ENCODE measurements around the gene CDKN2B-AS1. TPM values are rescaled to one million over a fixed set of nuclear protein-coding genes. Genes with fewer than 3 reads are reported as not detected.

The CDKN2B-AS1 gene
- polyA plus RNA-seq, 1 donor from 2014 or later = not detected

GRCh38 chr9:22068369-22068768 lies 73.8 kb downstream of the CDKN2B-AS1 start:
- Histone ChIP-seq H3K4me2 (ENCODE audit: low read length) (no peak overlapping the region), H3K79me2 (replicated peaks; ENCODE audit: insufficient read depth, low read length) (no peaks in the 10 kb centered on the region), H3K9me3 (ENCODE audit: low read length) (no peaks in the 10 kb centered on the region), H2AFZ (ENCODE audit: low read depth, low read length) (no peak overlapping the region), H4K20me1 (ENCODE audit: insufficient read depth) (no peaks in the 10 kb centered on the region), H3K27me3 (ENCODE audit: insufficient read depth, low read depth, low read length) (no peaks in the 10 kb centered on the region), H3K9ac (ENCODE audit: low read length) (no peak overlapping the region), H3K36me3 (ENCODE audit: insufficient read depth, low read length) (no peaks in the 10 kb centered on the region), H3K27ac (ENCODE audit: low read length) (no peak overlapping the region), H3F3A (ENCODE audit: insufficient read depth, low read length, poor library complexity, severe bottlenecking) (no peaks in the 10 kb centered on the region), H3K9me2 (ENCODE audit: insufficient read depth, low read length) (no peaks in the 10 kb centered on the region), H3K4me3 (ENCODE audit: low read length) (no peak overlapping the region)
- TF ChIP-seq REST (IDR thresholded peaks at IDR 0.05; ENCODE audit: borderline replicate concordance) = no peak
- no peak for TF ChIP-seq CTCF (IDR thresholded peaks at IDR 0.05; ENCODE audit: poor library complexity, severe bottlenecking)
- TF ChIP-seq RAD21 (conservative IDR thresholded peaks at IDR 0.05) = no peak
- no peak for TF ChIP-seq TAF1 (IDR thresholded peaks at IDR 0.05; ENCODE audit: low read depth)
- no peak for TF ChIP-seq EP300 (conservative IDR thresholded peaks at IDR 0.05; ENCODE audit: poor library complexity, severe bottlenecking)
- no peak for TF ChIP-seq SMC3 (conservative IDR thresholded peaks at IDR 0.05; ENCODE audit: poor library complexity)
- TF ChIP-seq MXI1 (conservative IDR thresholded peaks at IDR 0.05; ENCODE audit: poor library complexity, severe bottlenecking) = no peak
- no peak for TF ChIP-seq POLR2AphosphoS5 (IDR thresholded peaks at IDR 0.05)
- TF ChIP-seq EZH2 (IDR thresholded peaks at IDR 0.05; ENCODE audit: borderline replicate concordance, insufficient read depth, low read length, poor library complexity, severe bottlenecking) = no peak

GRCh38 chr9:22073349-22073748 lies 78.8 kb downstream of the CDKN2B-AS1 start:
- no peaks in the 10 kb centered on the region for H3F3A ChIP-seq (ENCODE audit: insufficient read depth, low read length, poor library complexity, severe bottlenecking)
- no peak overlapping the region for H2AFZ ChIP-seq (ENCODE audit: low read depth, low read length)
- H3K9me3 ChIP-seq (ENCODE audit: low read length) = no peaks in the 10 kb centered on the region
- H3K27me3 ChIP-seq (ENCODE audit: insufficient read depth, low read depth, low read length) = no peaks in the 10 kb centered on the region
- H3K9ac ChIP-seq (ENCODE audit: low read length) = no peak overlapping the region
- no peaks in the 10 kb centered on the region for H3K9me2 ChIP-seq (ENCODE audit: insufficient read depth, low read length)
- H3K36me3 ChIP-seq (ENCODE audit: insufficient read depth, low read length) = no peaks in the 10 kb centered on the region
- TF ChIP-seq MXI1 (conservative IDR thresholded peaks at IDR 0.05; ENCODE audit: poor library complexity, severe bottlenecking) (no peak), SMC3 (conservative IDR thresholded peaks at IDR 0.05; ENCODE audit: poor library complexity) (no peak)
- no peaks in the 10 kb centered on the region for H3K79me2 ChIP-seq (replicated peaks; ENCODE audit: insufficient read depth, low read length)
- no peaks in the 10 kb centered on the region for H4K20me1 ChIP-seq (ENCODE audit: insufficient read depth)
- H3K4me2 ChIP-seq (ENCODE audit: low read length) = no peak overlapping the region
- H3K4me3 ChIP-seq (ENCODE audit: low read length) = no peak overlapping the region
- no peak overlapping the region for H3K27ac ChIP-seq (ENCODE audit: low read length)

- no peaks in the 10 kb centered on the region for H3K9me3 ChIP-seq (ENCODE audit: low read length)
- H3K27ac ChIP-seq (ENCODE audit: low read length) = no peak overlapping the region
- H3K79me2 ChIP-seq (replicated peaks; ENCODE audit: insufficient read depth, low read length) = no peaks in the 10 kb centered on the region
- no peak overlapping the region for H3K4me2 ChIP-seq (ENCODE audit: low read length)
- no peaks in the 10 kb centered on the region for H3K36me3 ChIP-seq (ENCODE audit: insufficient read depth, low read length)
- no peaks in the 10 kb centered on the region for H3K9me2 ChIP-seq (ENCODE audit: insufficient read depth, low read length)
- H4K20me1 ChIP-seq (ENCODE audit: insufficient read depth) = no peaks in the 10 kb centered on the region
- no peak for TF ChIP-seq EZH2 (IDR thresholded peaks at IDR 0.05; ENCODE audit: borderline replicate concordance, insufficient read depth, low read length, poor library complexity, severe bottlenecking)
- no peaks in the 10 kb centered on the region for H3K27me3 ChIP-seq (ENCODE audit: insufficient read depth, low read depth, low read length)
- no peak overlapping the region for H3K9ac ChIP-seq (ENCODE audit: low read length)
- H2AFZ ChIP-seq (ENCODE audit: low read depth, low read length) = no peak overlapping the region
- no peaks in the 10 kb centered on the region for H3F3A ChIP-seq (ENCODE audit: insufficient read depth, low read length, poor library complexity, severe bottlenecking)
- H3K4me3 ChIP-seq (ENCODE audit: low read length) = no peak overlapping the region
These were observed 83.5 kb downstream of the CDKN2B-AS1 start for GRCh38 chr9:22078081-22078480.

All from neural cell (in vitro differentiated cells).